C4-2B (cell line): ENCODE data around the gene AP2S1.

Experiments
- H3K27ac ChIP-seq: fragments of 450-650 bp; 2 replicates; pipeline ENCODE4 v1.5.1; 2017
- ZFX ChIP-seq: fragments of 450-650 bp; IDR thresholded peaks from 2 replicates; pipeline ENCODE4 v1.6.1; 2017
- TF ChIP-seq, protein P1 (sequence below): fragments of 450-650 bp; conservative IDR thresholded peaks from 2 replicates; pipeline ENCODE4 v1.5.1; 2017; ENCODE audit warnings: mild to moderate bottlenecking

AP2S1 gene

DNA sequence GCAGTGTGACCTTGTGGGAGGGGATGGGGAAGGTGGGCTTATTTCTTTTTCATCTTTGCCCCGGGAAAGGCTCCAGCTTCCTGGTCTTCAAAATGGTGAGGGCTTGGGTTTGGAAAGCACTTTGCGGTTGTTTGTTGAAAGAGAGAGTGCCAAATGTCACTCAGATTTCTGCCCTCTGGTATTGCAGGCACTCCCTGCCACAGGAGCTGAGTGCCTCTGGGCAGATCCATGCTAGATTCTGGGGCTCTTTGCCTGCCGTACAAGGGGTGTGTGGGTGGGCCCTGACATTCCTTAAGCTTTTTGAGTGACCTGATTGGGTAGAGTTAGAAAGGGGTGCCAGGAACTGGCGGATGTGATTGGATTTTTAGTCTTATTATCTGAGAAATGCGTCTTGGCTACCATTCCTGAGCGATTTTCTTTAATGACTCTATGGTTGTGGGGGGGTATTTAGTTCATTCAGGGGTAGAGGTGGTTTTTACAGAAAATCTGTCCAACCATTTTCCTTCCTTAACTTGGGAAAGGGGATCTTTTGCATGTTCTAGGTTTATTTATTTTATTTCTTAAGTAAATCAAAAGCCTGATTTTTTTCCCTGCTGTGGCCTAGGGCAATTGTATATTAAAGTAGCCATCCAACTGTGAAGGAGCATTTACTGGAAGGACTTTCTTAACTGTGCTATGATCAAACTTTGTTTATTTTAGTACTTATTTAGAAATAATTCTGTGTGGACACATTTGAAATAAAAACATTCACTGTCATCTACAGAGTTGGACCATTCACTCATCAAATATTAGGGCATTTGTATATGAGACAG lies 13.4 kb upstream of the AP2S1 start:
- TF ChIP-seq, protein P1, sequence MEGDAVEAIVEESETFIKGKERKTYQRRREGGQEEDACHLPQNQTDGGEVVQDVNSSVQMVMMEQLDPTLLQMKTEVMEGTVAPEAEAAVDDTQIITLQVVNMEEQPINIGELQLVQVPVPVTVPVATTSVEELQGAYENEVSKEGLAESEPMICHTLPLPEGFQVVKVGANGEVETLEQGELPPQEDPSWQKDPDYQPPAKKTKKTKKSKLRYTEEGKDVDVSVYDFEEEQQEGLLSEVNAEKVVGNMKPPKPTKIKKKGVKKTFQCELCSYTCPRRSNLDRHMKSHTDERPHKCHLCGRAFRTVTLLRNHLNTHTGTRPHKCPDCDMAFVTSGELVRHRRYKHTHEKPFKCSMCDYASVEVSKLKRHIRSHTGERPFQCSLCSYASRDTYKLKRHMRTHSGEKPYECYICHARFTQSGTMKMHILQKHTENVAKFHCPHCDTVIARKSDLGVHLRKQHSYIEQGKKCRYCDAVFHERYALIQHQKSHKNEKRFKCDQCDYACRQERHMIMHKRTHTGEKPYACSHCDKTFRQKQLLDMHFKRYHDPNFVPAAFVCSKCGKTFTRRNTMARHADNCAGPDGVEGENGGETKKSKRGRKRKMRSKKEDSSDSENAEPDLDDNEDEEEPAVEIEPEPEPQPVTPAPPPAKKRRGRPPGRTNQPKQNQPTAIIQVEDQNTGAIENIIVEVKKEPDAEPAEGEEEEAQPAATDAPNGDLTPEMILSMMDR: no peak
- TF ChIP-seq ZFX: no peak
- peak overlapping the region; percentile 97 for H3K27ac ChIP-seq

GRCh38 chr19:46862974-46863632 lies 12.5 kb upstream of the AP2S1 start:
- H3K27ac ChIP-seq: peak overlapping the region; percentile 97
- TF ChIP-seq, protein P1: no peak
- TF ChIP-seq ZFX: no peak

DNA sequence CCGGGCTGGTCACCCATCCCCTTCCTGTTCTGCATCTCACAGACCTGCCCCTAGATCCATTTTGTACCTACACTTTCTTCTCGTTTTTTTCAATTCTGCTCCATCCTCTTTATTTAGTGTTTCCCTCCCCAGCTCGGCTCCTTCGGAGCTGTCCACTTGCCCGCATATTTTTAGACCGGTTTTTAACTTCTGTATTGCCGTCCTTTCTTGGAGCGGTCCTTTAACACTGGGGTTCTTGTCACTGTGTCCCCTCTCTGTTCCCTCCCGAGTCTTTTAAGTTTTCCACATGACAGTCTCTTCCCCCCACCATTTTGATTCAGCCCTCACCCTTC lies 11.8 kb upstream of the AP2S1 start:
- peak overlapping the region; percentile 97 for H3K27ac ChIP-seq
- no peak for TF ChIP-seq ZFX
- TF ChIP-seq, protein P1: no peak

DNA sequence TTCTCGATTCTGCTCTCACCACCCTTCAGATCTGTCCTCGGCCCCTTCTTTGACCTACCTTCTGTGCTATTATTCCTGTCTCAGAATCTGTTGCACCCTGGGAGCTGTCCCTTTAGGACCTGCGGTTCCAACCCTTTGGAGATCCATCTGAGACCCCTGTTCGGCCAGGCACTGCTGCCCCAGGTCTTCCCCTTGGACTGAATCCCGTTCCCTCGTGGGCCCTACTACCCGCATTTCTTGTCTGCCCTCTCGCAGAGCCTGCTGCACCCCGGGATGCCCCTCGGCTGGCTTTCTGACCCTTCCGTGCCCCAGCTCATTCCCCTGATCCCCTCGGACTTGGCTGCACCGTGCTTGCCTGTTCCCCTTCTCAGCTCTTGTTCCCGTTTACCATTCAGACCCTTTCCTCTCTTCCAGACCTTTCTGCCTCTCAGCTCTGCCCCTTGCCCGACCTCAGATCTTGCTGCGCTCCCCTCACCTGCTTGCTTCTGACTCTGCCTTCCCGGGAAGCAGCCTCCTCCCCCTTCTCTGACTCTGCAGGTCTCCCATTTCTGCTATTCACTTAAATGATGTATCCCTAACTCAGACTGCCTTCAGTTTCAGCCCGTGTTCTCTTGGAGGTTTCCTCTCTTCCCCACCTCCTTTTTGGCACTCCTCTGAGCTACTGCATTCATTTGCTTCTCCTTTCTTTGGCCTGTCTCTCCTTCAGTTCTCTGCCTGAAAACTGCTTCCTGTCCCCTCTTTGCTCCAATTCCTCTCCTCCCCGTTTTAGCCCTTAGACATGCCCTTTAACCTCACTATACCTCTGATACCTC lies 11.3 kb upstream of the AP2S1 start:
- H3K27ac ChIP-seq: peak overlapping the region; percentile 97
- TF ChIP-seq ZFX: no peak
- TF ChIP-seq, protein P1: no peak

DNA sequence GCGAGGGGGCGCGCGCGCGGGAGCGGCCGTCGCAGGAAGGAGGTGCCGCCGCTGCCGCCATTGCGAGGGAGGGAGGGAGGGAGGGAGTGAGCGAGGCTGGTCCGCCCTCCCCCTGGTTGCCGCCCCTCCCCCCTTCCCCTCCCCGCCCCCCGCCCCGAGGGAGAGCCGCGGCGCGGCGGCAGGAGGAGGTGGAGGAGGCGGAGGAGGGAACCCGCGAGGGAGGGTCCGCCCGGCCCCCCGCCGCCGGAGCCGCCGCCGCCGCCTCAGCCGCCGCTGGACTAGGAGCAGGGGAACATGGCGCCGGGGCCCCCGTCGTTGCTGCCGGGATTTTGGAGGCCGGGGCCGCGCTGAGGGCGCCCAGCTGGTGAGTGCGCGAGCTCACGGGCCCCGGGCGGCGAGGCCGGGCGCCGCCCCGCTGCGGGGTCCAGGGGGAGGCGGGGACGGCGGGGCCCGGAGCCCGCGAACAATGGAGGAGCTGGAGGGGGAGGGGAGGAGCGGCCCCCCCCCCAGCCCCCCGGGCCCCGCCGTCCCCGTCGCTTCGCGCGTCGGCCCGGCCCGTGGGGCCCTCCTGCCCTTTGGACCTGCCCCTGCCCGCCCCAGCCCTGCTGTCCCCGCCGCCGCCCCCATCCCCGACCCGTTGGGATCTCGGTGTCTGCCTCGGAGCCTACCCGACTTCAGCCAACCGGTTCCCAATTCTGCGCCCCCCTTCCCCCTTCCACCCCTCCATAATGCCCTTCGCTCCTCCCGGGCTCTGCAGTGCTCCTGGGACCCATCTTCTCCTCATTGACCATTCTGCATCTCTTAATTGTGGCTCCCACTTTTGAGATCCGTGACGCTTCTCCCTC lies 10.4 kb upstream of the AP2S1 start, which contains the start of gene ARHGAP35:
TSS of gene ARHGAP35 (plus strand) at position 152 of the 845 bp plus-strand sequence. CDS start 57,679 bp downstream, outside the sequence.
- no peak for TF ChIP-seq ZFX
- TF ChIP-seq, protein P1: no peak

DNA sequence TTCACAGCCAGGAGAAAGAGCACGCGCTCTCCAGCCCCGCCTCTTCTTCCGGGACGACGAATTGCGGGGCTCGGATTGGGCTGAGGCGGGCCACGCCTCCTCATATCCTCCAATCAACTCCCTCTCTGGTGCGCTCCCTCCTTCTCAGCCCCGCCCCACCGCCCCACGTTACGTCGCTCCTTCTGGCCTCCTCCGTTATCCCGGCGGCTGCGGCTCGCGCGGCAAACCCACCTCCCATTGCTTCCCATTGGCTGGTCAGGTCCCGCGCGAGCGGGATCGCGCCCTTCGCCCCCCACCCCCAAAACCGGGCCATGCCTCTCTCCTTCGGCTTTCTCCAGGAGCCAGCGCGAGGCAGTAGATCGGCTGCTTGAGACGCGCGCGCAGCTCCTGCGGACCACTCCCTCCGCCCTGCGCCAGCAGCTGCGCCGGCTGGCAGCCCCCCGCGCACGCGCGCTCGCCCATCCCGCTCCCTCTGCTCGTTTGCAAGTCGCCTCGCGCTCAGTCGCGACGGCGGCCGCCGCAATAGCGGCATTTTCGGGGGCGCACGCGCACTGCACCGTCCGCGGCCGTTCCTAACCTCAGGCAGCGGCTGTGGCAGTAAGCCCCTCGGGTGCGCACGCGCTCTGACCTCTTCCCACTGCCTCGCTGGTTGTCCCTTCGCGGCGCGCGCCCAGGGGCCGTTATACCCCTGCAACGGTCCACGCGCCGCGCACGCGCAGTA lies 9.6 kb upstream of the AP2S1 start:
- peak overlapping the region; percentile 97 for H3K27ac ChIP-seq
- TF ChIP-seq, protein P1: no peak
- TF ChIP-seq ZFX: no peak

More for the DNA sequence above, 10.4 kb upstream of the AP2S1 start, which contains the start of gene ARHGAP35:
- peak within 1 kb of the TSS; percentile 97 for H3K27ac ChIP-seq
